GM23338 (cell line): ENCODE data around the gene IMPDH1. TPM values are rescaled to one million over a fixed set of nuclear protein-coding genes. Genes with fewer than 3 reads are reported as not detected.

ENCODE experiments used
- ATAC-seq: fragments of 200-7000 bp; cut with Tn5 transposase; 3 replicates; pipeline ENCODE4 v1.9.1; 2020
- DNase-seq: peaks from one replicate; pipeline ENCODE4 v3.0.0-alpha.2; 2015; ENCODE audit warnings: low spot score
- H2AFZ ChIP-seq: fragments of 200-600 bp; sonication (generic); 2 replicates; pipeline ENCODE4 v1.8.0; 2016; ENCODE audit warnings: antibody characterized with exemption, mild to moderate bottlenecking, moderate library complexity
- H3F3A ChIP-seq: fragments of 200-600 bp; sonication (generic); replicated peaks from 2 replicates; pipeline ENCODE4 v1.8.0; 2017; ENCODE audit warnings: antibody characterized with exemption, mixed run types, low read depth
- H3K27ac ChIP-seq: fragments of 200-600 bp; sonication (generic); 2 replicates; pipeline ENCODE4 v1.6.1; 2016; ENCODE audit warnings: low read depth
- H3K27me3 ChIP-seq: fragments of 200-600 bp; sonication (generic); 2 replicates; pipeline ENCODE4 v1.8.0; 2016; ENCODE audit warnings: mild to moderate bottlenecking, mixed run types, moderate library complexity; ENCODE audit not compliant: insufficient read depth
- H3K36me3 ChIP-seq: fragments of 200-600 bp; sonication (generic); 2 replicates; pipeline ENCODE4 v1.8.0; 2016; ENCODE audit warnings: mild to moderate bottlenecking; ENCODE audit not compliant: insufficient read depth
- H3K4me1 ChIP-seq: fragments of 200-600 bp; sonication (generic); 2 replicates; pipeline ENCODE4 v1.8.0; 2016; ENCODE audit warnings: mild to moderate bottlenecking, moderate library complexity; ENCODE audit not compliant: insufficient read depth
- H3K4me2 ChIP-seq: fragments of 200-600 bp; sonication (generic); 2 replicates; pipeline ENCODE4 v1.7.1; 2017; ENCODE audit warnings: mixed run types
- H3K4me3 ChIP-seq: fragments of 200-600 bp; sonication (generic); 2 replicates; pipeline ENCODE4 v1.6.1; 2016; ENCODE audit warnings: mixed run types
- H3K79me2 ChIP-seq: fragments of 200-600 bp; sonication (generic); replicated peaks from 2 replicates; pipeline ENCODE4 v1.8.0; 2017; ENCODE audit warnings: mild to moderate bottlenecking; ENCODE audit not compliant: insufficient read depth
- H3K9me2 ChIP-seq: fragments of 200-600 bp; sonication (generic); 2 replicates; pipeline ENCODE4 v1.8.0; 2017; ENCODE audit not compliant: insufficient read depth
- H4K20me1 ChIP-seq: fragments of 200-600 bp; sonication (generic); replicated peaks from 2 replicates; pipeline ENCODE4 v1.8.0; 2017; ENCODE audit warnings: mild to moderate bottlenecking; ENCODE audit not compliant: insufficient read depth
- H3K27ac Mint-ChIP-seq: 2 replicates; pipeline ENCODE4 v1.8.0; 2020; ENCODE audit warnings: inconsistent platforms, mild to moderate bottlenecking, moderate library complexity, mixed read lengths
- H3K27me3 Mint-ChIP-seq: 3 replicates; pipeline ENCODE4 v1.8.0; 2022; ENCODE audit warnings: low read depth, mild to moderate bottlenecking, moderate library complexity, mixed read lengths, inconsistent platforms; ENCODE audit not compliant: insufficient read depth, poor library complexity
- H3K36me3 Mint-ChIP-seq: 3 replicates; pipeline ENCODE4 v1.8.0; 2021; ENCODE audit warnings: low read depth, mild to moderate bottlenecking, inconsistent platforms, moderate library complexity, mixed read lengths
- H3K4me1 Mint-ChIP-seq: 3 replicates; pipeline ENCODE4 v1.8.0; 2020; ENCODE audit warnings: mild to moderate bottlenecking, inconsistent platforms, mixed read lengths
- H3K4me3 Mint-ChIP-seq: 3 replicates; pipeline ENCODE4 v1.8.0; 2021; ENCODE audit warnings: moderate library complexity, mild to moderate bottlenecking, inconsistent platforms, mixed read lengths
- H3K9me3 Mint-ChIP-seq: 3 replicates; pipeline ENCODE4 v1.8.0; 2020; ENCODE audit warnings: moderate library complexity, mild to moderate bottlenecking, inconsistent platforms, mixed read lengths
- CREB1 ChIP-seq: fragments of 250-450 bp; sonication (Bioruptor Pico); IDR thresholded peaks from 2 replicates; pipeline ENCODE4 v1.5.0; 2020; ENCODE audit warnings: low read depth, mild to moderate bottlenecking, moderate library complexity
- ETS1 ChIP-seq: IDR thresholded peaks from 2 replicates; pipeline ENCODE4 v1.6.1; 2016; ENCODE audit warnings: antibody characterized with exemption
- EZH2 ChIP-seq: fragments of 200-600 bp; sonication (generic); IDR thresholded peaks from one replicate; pipeline ENCODE4 v1.8.0; 2017; ENCODE audit warnings: antibody characterized with exemption, mild to moderate bottlenecking, low read depth; ENCODE audit not compliant: unreplicated experiment
- EZH2phosphoT487 ChIP-seq: fragments of 200-600 bp; sonication (generic); IDR thresholded peaks from one replicate; pipeline ENCODE4 v1.8.1; 2018; ENCODE audit warnings: antibody characterized with exemption; ENCODE audit not compliant: unreplicated experiment
- JUNB ChIP-seq: IDR thresholded peaks from one replicate; pipeline ENCODE4 v1.6.1; 2016; ENCODE audit warnings: antibody characterized with exemption; ENCODE audit not compliant: unreplicated experiment
- NANOG ChIP-seq: IDR thresholded peaks from 2 replicates; pipeline ENCODE4 v1.6.1; 2016; ENCODE audit warnings: antibody characterized with exemption, borderline replicate concordance
- POLR2AphosphoS5 ChIP-seq: IDR thresholded peaks from 2 replicates; pipeline ENCODE4 v1.6.1; 2016; ENCODE audit warnings: antibody characterized with exemption, low read depth
- REST ChIP-seq: IDR thresholded peaks from one replicate; pipeline ENCODE4 v1.6.1; 2018; ENCODE audit warnings: antibody characterized with exemption; ENCODE audit not compliant: unreplicated experiment
- STAT1 ChIP-seq: IDR thresholded peaks from one replicate; pipeline ENCODE4 v1.6.1; 2016; ENCODE audit warnings: antibody characterized with exemption; ENCODE audit not compliant: unreplicated experiment
- ZNF114 ChIP-seq: fragments of 250-450 bp; sonication (Bioruptor Pico); IDR thresholded peaks from 2 replicates; pipeline ENCODE4 v1.5.0; 2020; ENCODE audit warnings: mild to moderate bottlenecking, moderate library complexity
- ZNF331 ChIP-seq: fragments of 250-450 bp; sonication (Bioruptor Pico); IDR thresholded peaks from 2 replicates; pipeline ENCODE4 v1.5.0; 2020; ENCODE audit warnings: low read depth, mild to moderate bottlenecking, moderate library complexity
- ZNF462 ChIP-seq: fragments of 250-450 bp; sonication (Bioruptor Pico); IDR thresholded peaks from 2 replicates; pipeline ENCODE4 v1.5.0; 2020; ENCODE audit warnings: mild to moderate bottlenecking, moderate library complexity
- polyA plus RNA-seq: library from polyadenylated mRNA; unstranded; fragments of >200 nt; fragmentation: Nextera tagmentation; extraction: Ambion mirVana; gene quantifications from 2 replicates; pipeline ENCODE4 v1.2.1, GENCODE V29; 2016
- total RNA-seq: library from RNA; depleted of rRNA; stranded (reverse); fragments of >200 nt; shearing (Covaris generic); gene quantifications from 2 replicates; pipeline ENCODE4 v1.2.3, GENCODE V29; 2014
- TF ChIP-seq, protein P1 (sequence below), 2 experiments: fragments of 200-600 bp in 1 of 2; sonication (generic) in 1 of 2; conservative IDR thresholded peaks; 2 replicates each; pipeline versions ENCODE4 v1.5.1 to v1.6.1; 2016 to 2017; ENCODE audit warnings: antibody characterized with exemption in 2 of 2, low read depth in 2 of 2, mild to moderate bottlenecking in 2 of 2, moderate library complexity in 1 of 2

Gene IMPDH1
- total and polyA plus RNA-seq, 2 experiments from 2014 or later = 16.4 to 48.3 TPM

DNA sequence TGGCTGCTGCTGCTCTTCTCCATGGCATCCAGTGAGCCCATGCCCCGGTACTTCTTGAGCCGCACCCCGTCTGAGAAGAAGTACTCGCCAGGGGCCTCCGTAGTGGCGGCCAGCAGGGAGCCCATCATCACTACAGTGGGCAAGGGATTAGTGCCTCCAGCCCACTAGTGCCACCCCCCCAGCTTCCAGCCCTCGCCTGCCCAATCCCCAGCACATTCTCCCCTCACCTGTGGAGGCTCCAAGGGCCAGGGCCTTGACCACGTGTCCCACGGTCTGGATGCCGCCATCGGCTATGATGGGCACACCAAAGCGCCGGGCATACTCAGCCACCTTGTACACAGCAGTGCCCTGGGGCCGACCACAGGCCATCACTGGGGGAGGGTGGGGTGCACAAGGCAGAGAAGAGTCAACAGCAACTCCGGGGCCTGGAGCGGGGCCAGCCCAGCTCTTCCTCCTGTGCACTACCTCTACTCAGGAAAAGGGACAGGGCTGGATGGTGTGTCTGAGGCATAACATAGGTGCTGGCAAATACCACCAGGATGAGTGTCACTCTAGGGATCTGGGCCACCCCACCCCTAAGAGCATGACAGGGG lies 14.8 kb downstream of the IMPDH1 start:
- H3K4me3 ChIP-seq = no peak overlapping the region
- peaks cover 3% of the 10 kb centered on the region for H3K27me3 Mint-ChIP-seq

More for the DNA sequence above, 14.8 kb downstream of the IMPDH1 start:
- Histone ChIP-seq H3K4me2 (no peak overlapping the region), H3K27me3 (no peaks in the 10 kb centered on the region), H3K36me3 (no peaks in the 10 kb centered on the region), H3K79me2 (no peaks in the 10 kb centered on the region), H2AFZ (no peak overlapping the region), H3K4me1 (no peaks in the 10 kb centered on the region; the same call in 1 of the 2 replicates), H3K9me2 (no peaks in the 10 kb centered on the region), H3F3A (no peaks in the 10 kb centered on the region), H4K20me1 (no peaks in the 10 kb centered on the region), H3K27ac (no peak overlapping the region)
- Mint-ChIP-seq H3K36me3 (peaks cover 16% of the 10 kb centered on the region), H3K4me1 (peaks cover 7% of the 10 kb centered on the region), H3K9me3 (no peaks in the 10 kb centered on the region), H3K27ac (no peak overlapping the region), H3K4me3 (no peak overlapping the region)
- DNase-seq (no peak), ATAC-seq (no peak)
- TF ChIP-seq ZNF114 (CRISPR knock-in tag) (no peak), CREB1 (CRISPR knock-in tag) (no peak), EZH2 (no peak), ETS1 (no peak), ZNF331 (CRISPR knock-in tag) (no peak), EZH2phosphoT487 (no peak), REST (no peak), POLR2AphosphoS5 (no peak), JUNB (no peak), ZNF462 (CRISPR knock-in tag) (no peak), NANOG (no peak), STAT1 (no peak)
- TF ChIP-seq, protein P1, sequence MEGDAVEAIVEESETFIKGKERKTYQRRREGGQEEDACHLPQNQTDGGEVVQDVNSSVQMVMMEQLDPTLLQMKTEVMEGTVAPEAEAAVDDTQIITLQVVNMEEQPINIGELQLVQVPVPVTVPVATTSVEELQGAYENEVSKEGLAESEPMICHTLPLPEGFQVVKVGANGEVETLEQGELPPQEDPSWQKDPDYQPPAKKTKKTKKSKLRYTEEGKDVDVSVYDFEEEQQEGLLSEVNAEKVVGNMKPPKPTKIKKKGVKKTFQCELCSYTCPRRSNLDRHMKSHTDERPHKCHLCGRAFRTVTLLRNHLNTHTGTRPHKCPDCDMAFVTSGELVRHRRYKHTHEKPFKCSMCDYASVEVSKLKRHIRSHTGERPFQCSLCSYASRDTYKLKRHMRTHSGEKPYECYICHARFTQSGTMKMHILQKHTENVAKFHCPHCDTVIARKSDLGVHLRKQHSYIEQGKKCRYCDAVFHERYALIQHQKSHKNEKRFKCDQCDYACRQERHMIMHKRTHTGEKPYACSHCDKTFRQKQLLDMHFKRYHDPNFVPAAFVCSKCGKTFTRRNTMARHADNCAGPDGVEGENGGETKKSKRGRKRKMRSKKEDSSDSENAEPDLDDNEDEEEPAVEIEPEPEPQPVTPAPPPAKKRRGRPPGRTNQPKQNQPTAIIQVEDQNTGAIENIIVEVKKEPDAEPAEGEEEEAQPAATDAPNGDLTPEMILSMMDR (conservative IDR thresholded peaks at IDR 0.05; ENCODE audit: low read depth in 2 of 2) = no peak
